Tibial artery (tissue), 4 donors: ENCODE results near the gene KCNK5.

Experiments used
- DNase-seq, 2 donors: peaks; one replicate each; pipeline ENCODE4 v3.0.0-alpha.2; 2019
- H3K27ac ChIP-seq, 2 donors: fragments of 200-600 bp; sonication (generic) in 1 of 2; 1 replicate in 1 of 2; 2 replicates in 1 of 2; pipeline ENCODE4 v1.5.1; 2018 to 2019; ENCODE audit warnings: mild to moderate bottlenecking in 1 of 2
- H3K27me3 ChIP-seq, 2 donors: fragments of 200-600 bp; sonication (generic) in 1 of 2; one replicate each; pipeline versions ENCODE4 v1.5.1 to v1.6.0; 2016 to 2019
- H3K36me3 ChIP-seq, 3 donors: fragments of 200-600 bp; sonication (generic) in 2 of 3; one replicate each; pipeline ENCODE4 v1.5.1; 2016 to 2019; ENCODE audit warnings: mild to moderate bottlenecking in 2 of 3
- H3K4me1 ChIP-seq, 4 donors: fragments of 200-600 bp; sonication (generic) in 2 of 4; 1 replicate in 3 of 4; 2 replicates in 1 of 4; pipeline ENCODE4 v1.5.1; 2016 to 2019
- H3K4me3 ChIP-seq, 2 donors: fragments of 200-600 bp; sonication (generic) in 1 of 2; 1 replicate in 1 of 2; 2 replicates in 1 of 2; pipeline ENCODE4 v1.5.1; 2018 to 2019; ENCODE audit warnings: mild to moderate bottlenecking in 2 of 2
- H3K9me3 ChIP-seq, 3 donors: fragments of 200-600 bp; sonication (generic) in 1 of 3; one replicate each; pipeline ENCODE4 v1.5.1; 2016 to 2019
- intact Hi-C: fragments of 100-400 bp; cut with DNase I; formaldehyde crosslinking; loops from one replicate; pipeline ENCODE4 v1.15.0; 2023; ENCODE audit warnings: low total_unique reads
- TF ChIP-seq, protein P1 (sequence below), 2 experiments: fragments of 200-600 bp in 1 of 2; fragments of 450-650 bp in 1 of 2; IDR thresholded peaks; one replicate each; pipeline ENCODE4 v1.5.1; 2017 to 2019; ENCODE audit warnings: antibody characterized with exemption in 2 of 2, mild to moderate bottlenecking in 1 of 2, moderate library complexity in 1 of 2

Gene KCNK5

DNA sequence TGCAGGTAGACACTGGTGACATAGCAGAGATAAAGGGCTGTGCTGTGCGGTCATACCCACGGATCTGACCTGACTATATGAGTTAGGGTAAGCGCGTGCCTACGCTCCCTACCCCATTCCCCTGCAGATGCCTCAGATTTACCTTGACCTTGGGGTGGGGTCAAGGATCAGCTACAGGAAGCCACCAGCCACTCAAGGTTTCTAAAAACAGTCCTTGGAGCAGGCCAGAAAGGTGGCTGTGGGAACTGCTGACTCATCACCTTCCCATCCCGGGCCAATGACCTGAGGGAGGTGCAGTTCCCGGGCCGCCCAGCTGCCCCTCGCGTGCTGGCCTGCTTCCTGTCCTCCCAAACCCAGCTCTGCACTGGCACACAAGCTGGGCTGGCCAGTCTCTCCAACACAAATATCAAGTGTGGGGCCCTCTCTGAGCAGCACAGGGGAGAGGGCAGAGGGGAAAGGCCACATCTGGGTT is 23.0 kb downstream of the KCNK5 start:
- Histone ChIP-seq H3K36me3 (no peaks in the 10 kb centered on the region), H3K27me3 (peaks cover 0 to 6% of the 10 kb centered on the region in 2 donors), H3K27ac (no peak overlapping the region), H3K9me3 (no peaks in the 10 kb centered on the region), H3K4me3 (no peak overlapping the region), H3K4me1 (no peaks in the 10 kb centered on the region)
- intact Hi-C loops, result no loop called here
- no peak for DNase-seq
- TF ChIP-seq, protein P1, sequence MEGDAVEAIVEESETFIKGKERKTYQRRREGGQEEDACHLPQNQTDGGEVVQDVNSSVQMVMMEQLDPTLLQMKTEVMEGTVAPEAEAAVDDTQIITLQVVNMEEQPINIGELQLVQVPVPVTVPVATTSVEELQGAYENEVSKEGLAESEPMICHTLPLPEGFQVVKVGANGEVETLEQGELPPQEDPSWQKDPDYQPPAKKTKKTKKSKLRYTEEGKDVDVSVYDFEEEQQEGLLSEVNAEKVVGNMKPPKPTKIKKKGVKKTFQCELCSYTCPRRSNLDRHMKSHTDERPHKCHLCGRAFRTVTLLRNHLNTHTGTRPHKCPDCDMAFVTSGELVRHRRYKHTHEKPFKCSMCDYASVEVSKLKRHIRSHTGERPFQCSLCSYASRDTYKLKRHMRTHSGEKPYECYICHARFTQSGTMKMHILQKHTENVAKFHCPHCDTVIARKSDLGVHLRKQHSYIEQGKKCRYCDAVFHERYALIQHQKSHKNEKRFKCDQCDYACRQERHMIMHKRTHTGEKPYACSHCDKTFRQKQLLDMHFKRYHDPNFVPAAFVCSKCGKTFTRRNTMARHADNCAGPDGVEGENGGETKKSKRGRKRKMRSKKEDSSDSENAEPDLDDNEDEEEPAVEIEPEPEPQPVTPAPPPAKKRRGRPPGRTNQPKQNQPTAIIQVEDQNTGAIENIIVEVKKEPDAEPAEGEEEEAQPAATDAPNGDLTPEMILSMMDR (IDR thresholded peaks at IDR 0.05), result no peak

DNA sequence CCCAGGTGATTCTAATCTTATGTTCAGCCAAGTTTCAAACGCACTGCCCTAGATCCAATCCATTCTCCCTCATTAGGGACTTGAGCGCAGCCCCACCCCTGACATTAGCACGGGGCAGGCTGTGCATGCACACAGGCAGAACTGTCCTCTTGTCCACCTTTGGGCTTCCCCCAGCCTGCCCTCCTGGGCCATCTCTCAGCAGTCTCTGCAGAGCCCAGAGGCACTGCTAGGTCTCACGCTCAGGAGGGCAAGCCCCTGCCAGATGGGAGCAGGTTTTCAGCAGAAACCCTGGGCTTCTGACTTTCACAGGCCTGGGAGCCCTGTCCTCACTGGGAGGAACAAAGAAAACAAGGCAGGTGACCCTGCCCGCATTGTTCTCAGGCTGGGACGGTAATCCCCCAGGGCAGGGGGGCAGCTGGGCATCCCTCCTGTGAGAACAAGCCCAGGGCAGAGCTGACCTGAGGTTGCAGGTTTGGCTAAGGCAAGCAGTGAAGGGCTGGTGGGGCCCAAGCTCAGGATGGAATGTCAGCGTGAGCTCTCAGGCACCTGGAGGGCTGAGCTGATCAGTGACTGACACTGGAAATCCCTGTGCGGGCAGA is 24.5 kb downstream of the KCNK5 start:
- Histone ChIP-seq H3K4me3 (no peak overlapping the region), H3K36me3 (no peaks in the 10 kb centered on the region), H3K27ac (no peak overlapping the region), H3K27me3 (peaks cover 0 to 6% of the 10 kb centered on the region in 2 donors), H3K9me3 (no peaks in the 10 kb centered on the region), H3K4me1 (no peaks in the 10 kb centered on the region)
- TF ChIP-seq, protein P1 (IDR thresholded peaks at IDR 0.05), result no peak
- intact Hi-C loops, result no loop called here
- DNase-seq, result no peak

GRCh38 chr6:39204160-39204495 is 25.1 kb downstream of the KCNK5 start:
- Histone ChIP-seq H3K27ac (no peak overlapping the region), H3K9me3 (no peaks in the 10 kb centered on the region), H3K27me3 (peaks cover 0 to 3% of the 10 kb centered on the region in 2 donors), H3K36me3 (no peaks in the 10 kb centered on the region), H3K4me1 (no peaks in the 10 kb centered on the region), H3K4me3 (no peak overlapping the region)
- TF ChIP-seq, protein P1 (IDR thresholded peaks at IDR 0.05), result no peak
- no peak for DNase-seq
- intact Hi-C loops, result no loop called here

DNA sequence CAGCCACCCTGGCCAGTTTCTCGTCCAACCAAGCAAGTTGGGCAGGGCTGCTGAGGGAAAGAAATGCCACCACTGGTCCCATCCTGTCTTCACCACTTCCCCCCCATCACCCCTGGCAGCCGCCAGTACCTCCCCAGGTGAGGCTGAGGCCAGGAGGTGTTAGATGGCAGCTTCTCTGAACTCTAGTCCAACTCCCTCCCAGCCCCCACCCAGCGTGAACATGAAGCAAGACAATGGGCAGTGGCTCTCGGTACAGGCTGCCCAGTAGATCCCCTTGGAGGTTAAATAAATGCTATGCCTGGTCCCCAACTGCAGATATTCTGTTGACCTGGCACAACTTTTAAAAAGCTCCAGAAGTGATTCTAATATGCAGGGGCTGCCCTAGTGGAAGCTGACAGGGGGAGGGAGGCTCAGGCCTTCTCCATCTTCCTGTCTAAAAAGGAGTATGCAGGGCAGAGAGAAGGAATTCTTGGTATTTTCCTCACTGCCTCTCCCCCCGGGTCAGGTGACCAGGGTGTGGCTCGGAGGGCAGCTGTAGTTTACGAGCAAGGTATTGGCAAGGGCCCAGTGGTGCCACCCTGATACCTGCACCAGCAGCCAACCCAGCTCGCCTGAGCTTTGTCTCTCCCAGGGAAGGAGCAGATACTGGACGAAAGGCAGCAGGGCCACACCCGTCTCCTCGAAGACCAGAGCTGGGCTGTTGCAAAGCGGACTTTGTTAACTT is 25.7 kb downstream of the KCNK5 start:
- TF ChIP-seq, protein P1 (IDR thresholded peaks at IDR 0.05), result no peak
- Histone ChIP-seq H3K4me1 (no peaks in the 10 kb centered on the region), H3K4me3 (no peak overlapping the region), H3K27ac (no peak overlapping the region), H3K36me3 (no peaks in the 10 kb centered on the region), H3K27me3 (peaks cover 0 to 3% of the 10 kb centered on the region in 2 donors), H3K9me3 (no peaks in the 10 kb centered on the region)
- intact Hi-C loops, result no loop called here
- DNase-seq, result no peak

DNA sequence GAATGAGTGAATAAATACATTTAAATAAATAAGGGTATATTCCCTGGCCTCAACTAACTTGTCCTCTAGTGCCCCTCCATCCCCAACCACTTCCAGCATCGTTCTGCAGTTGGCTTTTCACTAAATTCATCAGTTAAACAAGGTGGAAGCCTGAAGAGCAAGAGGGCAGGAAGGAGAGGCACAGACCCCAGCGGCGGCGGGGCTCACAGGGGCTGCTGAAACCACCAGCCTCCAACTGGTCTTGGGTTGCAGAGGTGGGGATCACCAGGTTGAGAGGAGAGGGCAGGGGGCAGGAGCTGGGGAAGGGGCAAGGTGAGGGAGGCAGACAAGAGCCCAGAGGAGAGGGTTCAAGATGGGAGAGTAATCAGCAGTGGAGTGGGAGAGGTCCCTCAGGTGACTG is 27.1 kb downstream of the KCNK5 start:
- Histone ChIP-seq H3K36me3 (no peaks in the 10 kb centered on the region), H3K27me3 (peaks cover 0 to 3% of the 10 kb centered on the region in 2 donors), H3K4me3 (no peak overlapping the region), H3K27ac (no peak overlapping the region), H3K4me1 (no peaks in the 10 kb centered on the region), H3K9me3 (no peaks in the 10 kb centered on the region)
- DNase-seq, result no peak
- TF ChIP-seq, protein P1 (IDR thresholded peaks at IDR 0.05), result no peak
- intact Hi-C loops, result no loop called here
